Cardiac atrium fibroblast (primary cell): ENCODE measurements around the gene SLC25A15. TPM values are rescaled to one million over a fixed set of nuclear protein-coding genes. Genes with fewer than 3 reads are reported as not detected.

Experiments used
- total RNA-seq: library from RNA; depleted of rRNA; stranded (reverse); fragments of >200 nt; gene quantifications from 2 replicates; pipeline ENCODE4 v1.2.3, GENCODE V29; 2015

SLC25A15 gene
- total RNA-seq, result 9.4 and 10.7 TPM in 2 replicates

DNA sequence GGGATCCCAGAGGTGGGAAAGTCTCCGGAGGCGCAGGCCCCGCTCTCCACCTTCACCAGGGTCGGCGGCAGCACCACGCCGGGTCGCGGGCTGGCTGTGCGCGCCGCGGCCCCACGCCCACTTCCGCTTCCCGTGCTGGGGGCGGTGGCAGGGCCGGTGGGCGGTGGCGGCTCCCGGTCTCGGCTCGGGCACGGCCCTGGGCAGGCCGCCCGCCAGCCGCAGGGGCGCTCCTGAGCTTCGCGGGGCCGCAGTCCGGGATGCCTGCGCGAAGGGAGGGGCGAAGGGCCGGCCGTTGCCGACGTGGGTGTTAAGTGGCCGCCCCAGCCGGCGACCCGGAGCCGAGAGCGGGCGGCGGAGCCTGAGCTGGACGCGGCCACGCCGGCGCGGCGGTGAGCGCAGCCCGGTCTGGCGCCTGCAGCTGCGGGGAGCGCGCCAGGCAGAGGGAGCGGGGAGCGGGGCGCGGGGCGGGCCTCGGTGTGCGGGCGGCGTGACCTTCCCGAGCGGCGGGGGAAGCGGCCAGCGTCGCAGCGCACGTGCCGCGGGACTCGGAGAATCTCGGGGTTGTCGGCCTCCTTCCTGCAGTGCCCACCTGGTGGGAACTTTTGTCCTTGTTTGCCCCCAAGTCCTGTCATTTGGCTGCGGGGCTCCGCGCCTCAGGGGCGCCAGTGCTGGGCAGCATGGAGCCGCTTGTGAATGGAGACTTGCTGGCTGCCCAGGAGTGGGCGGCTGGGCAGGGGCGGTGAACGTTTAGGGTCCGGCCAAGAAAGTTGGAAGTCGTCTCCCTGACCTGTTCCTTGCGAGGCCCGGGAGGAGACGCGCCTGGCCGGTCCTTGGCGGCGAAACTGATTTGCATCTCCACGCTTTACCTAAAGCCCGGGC is at the start of gene SLC25A15:
TSS of gene SLC25A15 (plus strand) at position 337 of the 879 bp plus-strand sequence. CDS start 3,616 bp downstream, outside the sequence.

DNA sequence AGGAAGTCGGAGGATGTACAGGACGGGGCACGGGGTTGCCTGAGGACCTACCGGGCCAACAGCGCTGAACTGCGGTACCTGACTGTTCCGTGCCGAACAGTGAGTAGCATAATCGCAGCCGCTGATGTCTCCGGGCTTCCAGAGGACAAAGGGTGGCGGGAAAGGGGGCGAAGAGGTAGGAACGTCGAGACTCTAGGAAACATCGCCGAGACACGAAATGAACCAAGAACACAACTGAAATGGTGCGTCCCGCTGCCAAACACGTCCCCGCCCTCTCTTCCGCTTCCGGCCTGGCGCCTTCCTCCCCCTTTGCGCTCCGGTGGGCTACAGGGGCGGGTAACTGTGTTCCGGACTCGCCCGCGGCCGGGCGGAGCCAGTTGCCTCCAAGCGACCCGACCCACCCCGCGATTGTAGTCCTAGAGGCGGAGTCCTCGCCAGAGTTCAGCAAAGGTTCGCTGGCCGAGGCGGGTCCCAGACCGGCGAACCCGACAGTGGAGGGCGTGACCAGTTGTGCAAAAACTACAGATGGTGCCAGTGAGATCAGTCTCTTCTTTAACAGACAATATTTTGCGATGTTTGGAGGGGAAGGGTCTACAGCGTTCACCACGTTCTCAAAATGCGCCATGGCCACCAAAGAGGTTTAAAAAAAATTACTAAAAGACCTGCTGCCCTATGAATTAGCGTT is 18.3 kb upstream of the SLC25A15 start, which contains the start of gene MRPS31:
TSS of gene MRPS31 (minus strand) at position 257 of the 685 bp plus-strand sequence. CDS start at position 203, 54 bp downstream.

Other genes starting within 250 kb of the SLC25A15 start
- 20.4 and 20.9 TPM in 2 replicates for gene FOXO1, start 123.0 kb upstream of the SLC25A15 start, total RNA-seq
- 8.4 and 14.8 TPM in 2 replicates for gene MRPS31, start 18.4 kb upstream of the SLC25A15 start, total RNA-seq
- gene ELF1, start 229.7 kb downstream of the SLC25A15 start, total RNA-seq, result 26.4 and 47.3 TPM in 2 replicates